NCI-H2196 treated with DMSO at 0.1 percent for 48 hours (cell line): ENCODE measurements around the gene ITGA8.
"Not testable (repeated sequence)": the region's sequence is repeated elsewhere in the genome, so short reads cannot be mapped to it uniquely, and the experiment has no call there.

Experiments
- DNase-seq: peaks from one replicate; lab custom pipeline; 2025; ENCODE audit not compliant: unreplicated experiment; lab: John Stamatoyannopoulos, UW

Gene ITGA8

DNA sequence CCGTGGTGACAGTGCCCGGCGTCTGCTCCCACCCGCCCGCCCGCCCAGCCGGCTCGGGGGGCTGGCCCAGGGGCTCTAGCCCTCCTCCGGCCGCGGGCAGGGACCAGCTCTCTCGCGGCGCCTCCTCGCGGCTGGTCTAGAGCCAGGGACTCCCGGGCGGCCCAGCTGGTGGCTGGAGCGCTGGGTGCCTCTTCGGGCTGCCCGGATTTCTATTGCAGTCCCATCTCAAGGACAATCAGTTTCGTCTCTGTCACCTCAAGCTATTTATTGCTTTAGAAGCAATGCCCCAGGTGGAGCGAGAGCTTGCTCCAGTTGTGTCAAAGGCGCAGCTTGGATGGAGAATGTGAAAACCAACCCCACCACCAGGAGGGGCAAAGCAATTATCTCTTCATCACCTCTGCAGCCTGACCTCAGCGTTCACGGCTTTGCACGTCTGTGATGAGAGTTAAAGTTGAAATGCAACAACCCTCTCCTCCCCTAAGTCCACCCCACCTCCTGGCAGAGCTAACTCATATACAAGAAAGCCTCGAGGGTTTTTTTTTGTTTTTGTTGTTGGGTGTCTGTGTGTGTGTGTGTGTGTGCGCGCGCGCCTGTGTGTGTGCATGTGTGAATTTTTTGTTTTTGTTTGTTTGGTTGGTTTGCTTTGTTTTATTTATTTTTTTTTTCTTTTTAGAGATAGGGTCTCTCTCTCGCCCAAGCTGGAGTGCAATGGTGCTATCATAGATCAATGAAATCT, at the start of gene ITGA8:
Gene ITGA8, minus strand, starts transcription at position 24 of the 736 bp plus-strand sequence. CDS start 151 bp downstream, outside the sequence.
- DNase-seq = no peak

DNA sequence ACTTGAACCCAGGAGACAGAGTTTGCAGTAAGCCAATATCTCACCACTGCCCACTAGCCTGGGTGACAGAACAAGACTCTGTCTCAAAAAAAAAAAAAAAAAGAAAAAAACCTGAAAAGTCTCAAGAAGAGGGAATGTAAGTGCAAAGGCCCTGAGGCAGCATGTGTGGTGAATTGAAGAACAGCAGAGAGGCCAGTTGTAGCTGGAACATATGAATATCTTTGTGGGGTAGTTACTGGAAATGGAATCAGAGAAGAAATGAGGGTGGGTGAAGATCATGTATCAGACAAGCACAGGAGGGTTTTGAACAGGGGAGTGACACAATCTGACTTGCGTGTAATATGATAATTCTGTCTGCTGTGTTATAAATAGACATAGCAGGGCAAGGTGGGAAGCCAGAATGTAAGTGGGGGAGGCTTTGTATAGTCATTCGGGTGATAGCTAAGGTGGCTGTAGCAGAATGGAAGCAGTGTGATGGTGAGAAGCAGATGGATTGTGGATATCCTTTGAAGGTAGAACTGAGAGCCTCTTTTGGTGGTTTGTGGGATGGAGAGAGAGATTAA, 45.3 kb upstream of the ITGA8 start:
- no peak for DNase-seq

DNA sequence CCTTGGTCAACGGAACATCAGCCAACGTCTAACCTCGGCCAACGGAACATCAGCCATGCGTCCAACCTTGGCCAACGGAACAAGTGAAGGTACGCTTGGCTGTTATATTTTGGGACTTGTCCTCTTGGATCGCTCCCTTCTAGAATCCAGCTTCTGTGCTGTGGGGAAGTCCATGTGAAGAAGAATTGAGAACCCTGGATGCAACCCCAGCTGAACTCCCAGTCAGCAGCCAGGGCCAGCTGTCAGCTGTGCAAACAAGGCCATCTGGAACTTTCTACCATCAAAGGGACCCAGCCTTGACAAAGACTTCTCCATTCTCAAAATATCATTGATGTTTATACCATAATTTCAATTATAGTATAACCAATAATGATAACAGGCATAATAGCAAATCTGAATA, 43.3 kb upstream of the ITGA8 start:
- DNase-seq = no peak

DNA sequence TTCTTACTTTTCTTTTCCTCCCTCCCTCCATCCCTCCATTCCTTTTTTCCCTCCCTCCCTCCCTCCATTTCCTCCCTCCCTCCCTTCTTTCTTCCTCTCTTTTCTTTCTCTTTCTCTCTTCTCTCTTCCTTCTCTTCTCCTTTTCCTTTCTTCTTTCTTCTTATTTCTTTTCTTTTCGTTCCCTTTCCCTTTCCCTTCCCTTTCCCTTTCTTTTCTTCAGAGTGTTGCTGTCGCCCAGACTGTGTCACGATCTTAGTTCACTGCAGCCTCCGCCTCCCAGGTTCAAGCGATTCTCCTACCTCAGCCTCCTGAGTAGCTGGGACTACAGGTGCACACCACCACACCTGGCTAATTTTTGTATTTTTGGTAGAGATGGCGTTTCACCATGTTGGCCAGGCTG, 42.5 kb upstream of the ITGA8 start:
- not testable (repeated sequence) for DNase-seq

DNA sequence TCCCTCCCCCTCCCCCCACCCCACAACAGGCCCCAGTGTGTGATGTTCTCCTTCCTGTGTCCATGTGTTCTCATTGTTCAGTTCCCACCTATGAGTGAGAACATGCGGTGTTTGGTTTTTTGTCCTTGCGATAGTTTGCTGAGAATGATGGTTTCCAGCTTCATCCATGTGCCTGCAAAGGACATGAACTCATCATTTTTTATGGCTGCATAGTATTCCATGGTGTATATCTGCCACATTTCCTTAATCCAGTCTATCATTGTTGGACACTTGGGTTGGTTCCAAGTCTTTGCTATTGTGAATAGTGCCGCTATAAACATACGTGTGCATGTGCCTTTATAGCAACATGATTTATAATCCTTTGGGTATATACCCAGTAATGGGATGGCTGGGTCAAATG, 41.5 kb upstream of the ITGA8 start:
- not testable (repeated sequence) for DNase-seq

DNA sequence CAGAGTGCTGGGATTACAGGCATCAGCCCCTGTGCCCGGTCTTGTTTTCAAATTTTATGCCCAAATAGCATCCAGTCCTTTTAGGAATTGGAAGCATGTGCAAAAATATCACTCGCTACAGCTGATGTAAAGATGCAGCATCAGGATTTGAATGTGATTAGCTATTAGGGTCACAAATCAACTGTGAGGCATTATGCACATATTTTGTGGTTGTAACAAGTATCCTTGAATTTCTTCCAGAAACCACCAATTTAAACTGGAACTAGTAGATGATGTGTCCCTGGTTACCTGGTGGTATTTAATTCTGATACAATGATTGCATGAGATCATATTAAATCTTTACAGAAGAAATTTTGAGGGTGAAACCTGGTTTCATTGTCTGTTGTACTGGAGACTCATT, 41.0 kb upstream of the ITGA8 start:
- DNase-seq = no peak

DNA sequence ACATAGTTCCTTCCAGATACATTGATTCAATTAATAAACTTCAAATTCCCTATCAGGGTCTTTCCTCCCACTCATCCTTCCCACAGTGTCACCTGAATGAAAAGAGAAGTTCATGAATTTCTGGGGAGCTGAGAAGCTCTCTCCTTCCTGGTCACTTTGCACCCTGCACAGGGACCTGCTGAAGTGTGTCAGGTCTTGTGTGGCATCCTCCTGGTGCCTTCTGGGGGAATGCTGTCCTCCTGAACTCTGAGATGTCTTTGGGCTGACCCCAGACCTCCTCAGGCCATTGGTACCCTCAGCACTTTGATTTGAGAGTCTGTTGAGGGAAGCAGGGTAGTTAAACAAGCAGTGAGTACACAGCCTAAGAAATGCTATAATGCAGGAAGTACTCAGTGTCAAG, 39.5 kb upstream of the ITGA8 start:
- DNase-seq = no peak

DNA sequence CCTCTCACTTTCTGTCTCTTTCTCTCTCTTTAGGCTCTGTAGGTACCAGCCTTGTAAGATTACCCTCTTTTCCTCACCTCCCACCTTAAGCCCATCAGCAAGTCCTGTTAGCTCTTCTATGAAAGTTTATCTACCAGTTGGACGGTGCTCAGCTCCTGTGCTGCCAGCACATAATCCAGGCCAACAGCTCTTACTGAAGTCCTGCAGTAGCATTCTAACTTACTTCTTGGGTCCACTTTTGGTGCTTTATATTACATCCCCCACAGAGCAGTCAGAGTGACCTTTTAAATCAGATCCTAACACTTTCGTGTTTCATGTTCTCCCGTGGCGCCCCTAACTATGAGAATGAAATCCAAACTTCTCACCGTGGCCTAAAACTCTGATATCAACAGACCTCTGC, 38.9 kb upstream of the ITGA8 start:
- no peak for DNase-seq

DNA sequence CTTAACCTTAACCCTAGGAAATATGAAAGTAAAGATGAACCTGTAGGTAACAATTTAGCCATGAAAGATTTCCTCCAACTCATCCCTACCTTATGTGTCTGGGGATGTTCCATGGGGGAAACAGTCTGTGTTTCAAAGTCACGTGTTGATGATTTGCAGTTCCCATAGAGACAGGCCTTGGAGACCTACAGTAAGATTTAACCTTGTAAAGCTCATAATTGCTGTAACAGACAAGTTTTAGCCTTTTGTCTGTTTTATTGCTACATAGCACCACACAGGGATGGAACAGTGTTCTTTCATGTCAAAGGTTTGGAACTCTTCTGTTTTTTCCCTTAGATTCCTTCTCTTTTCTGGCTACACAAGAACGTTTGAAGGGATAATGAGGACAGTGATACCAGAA, 35.2 kb upstream of the ITGA8 start:
- no peak for DNase-seq

DNA sequence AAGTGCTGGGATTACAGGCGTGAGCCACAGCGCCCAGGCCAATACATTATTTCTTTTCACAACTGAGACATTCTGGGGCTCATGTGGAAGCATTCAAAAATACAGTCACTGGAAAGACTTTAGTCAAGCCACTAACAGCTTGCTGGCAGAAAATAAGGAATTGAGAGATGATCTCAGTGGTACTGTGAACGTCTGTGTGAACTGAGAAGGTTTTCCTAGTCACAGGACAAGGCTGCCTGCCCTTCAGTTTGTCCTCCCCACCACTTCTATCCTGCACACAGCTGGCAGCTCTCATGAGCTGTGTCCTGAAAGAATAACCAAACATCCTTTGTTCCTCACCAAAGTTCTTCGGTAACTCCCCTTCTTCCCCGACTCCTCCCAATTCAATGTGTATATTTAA, 31.3 kb upstream of the ITGA8 start:
- no peak for DNase-seq

DNA sequence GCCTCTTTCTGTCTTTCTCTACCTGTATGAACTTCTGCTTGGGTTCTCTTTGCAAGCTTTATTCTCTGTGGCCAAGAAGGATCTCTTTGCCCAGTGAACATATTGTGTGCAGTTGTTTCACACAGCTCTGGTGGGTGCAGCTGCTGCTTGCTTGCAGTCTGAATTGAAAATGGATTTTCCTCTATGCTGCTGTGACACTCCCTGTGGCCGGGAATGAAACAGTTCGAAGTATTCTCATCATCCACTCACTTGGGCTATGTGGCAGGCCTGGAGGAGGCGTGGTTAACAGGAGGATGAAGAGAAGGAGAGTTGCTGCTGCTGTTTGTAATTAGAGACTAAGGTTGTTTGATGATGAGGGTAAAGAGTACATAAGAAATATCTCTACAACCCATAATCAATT, 28.4 kb upstream of the ITGA8 start:
- DNase-seq = no peak

DNA sequence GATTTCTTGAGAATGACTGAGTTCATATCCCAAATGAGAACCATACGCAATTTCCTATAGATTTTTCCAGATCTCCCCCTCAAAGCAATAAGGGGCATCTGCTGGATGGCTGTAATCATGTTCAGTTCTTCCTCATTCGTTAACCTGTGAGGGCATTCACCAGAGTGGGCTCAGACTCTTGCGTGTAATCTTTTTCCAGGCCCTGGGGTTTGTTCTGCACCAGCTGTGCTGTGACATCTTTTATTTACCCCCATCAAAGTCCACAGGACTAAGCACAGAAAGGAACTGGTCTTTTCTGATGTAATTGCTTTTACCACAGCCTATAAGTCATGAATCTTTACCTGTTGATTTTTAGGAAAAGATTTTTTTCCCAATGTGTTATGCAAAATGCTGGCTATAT, 27.9 kb upstream of the ITGA8 start:
- no peak for DNase-seq

DNA sequence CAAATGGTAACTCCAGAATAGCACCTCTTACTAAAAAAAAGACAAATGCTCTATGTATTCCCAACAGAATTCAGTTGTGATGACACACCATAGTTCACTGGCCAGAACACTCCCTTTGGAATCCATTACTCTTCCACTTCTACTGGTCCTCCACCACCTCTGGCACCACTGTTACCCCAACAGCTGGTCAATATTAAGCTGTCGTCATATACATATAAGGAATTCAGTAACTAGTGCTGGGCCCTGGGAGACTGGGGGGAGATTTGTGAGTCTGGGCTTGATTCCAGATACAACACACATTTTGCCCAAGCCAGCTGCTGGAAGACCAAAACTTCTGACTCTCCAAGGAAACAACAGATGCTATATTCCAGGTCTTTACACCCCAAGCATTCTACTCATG, 26.0 kb upstream of the ITGA8 start:
- no peak for DNase-seq

DNA sequence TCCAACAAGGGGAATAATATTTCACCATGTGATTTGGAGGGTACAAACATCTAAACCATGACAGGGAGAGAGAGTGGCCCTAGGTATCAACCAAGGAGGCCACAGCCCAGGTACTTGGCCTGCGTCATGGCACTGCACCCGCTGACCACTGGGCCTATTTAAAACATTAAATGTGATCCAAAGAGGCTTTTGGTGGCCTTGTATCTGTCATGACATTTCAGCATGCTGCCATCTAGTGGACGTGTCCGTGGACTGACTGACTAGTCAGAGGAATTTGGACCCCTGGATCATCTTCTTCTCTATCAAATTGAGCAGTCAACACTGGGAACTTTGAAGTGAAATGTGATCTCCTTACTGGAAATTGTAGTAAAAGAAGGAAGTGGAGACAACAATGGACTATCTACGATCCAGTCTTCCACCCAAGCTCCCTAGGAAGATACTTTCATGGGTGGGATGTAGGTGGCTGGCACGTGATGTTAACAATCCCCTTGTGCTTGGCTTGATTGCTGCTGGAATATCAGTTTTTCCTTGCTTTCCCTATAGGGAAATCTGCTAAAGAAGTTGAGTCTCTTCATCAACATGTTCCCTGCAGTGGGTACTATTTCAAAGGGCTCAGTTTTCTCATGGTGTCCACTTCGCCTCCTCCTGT, 24.6 kb upstream of the ITGA8 start:
- no peak for DNase-seq

DNA sequence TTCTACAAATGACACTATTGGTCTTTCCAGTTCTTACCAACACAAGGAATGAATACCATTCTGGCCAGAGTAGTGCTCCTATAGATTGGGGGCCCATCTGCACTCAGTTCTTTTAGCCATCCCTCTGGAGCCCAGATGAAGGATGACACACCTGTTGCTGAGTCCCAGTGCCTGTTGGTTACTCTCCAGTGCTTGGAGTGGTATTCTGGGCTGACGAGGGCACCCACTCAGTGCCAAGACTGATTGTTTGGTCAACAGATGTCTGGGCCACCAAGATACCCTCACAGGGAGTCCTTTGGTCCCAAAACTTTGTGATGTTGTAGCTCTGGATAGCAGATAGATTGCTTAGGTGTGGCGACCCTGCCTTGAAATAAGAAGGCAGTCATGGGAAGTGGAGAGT, 23.7 kb upstream of the ITGA8 start:
- DNase-seq = no peak

DNA sequence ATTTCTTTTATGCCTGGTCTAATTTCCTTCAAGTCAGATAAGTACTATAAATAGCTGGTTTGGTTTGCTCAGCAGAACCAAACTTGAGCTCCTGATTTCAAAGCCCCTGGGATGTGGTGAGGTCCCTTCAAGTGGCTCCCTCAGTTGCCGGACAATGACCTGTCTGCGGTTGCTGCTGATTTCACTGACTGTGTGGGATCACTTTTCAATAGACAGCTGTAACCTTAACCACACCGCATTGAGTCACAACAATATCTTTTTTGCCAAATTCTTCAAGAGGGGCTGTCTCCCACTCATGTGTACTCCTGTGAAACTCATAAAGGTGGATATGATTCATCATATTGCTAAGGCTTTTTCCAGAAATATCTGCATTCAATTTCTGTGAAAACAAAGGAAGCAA, 23.1 kb upstream of the ITGA8 start:
- DNase-seq = no peak

DNA sequence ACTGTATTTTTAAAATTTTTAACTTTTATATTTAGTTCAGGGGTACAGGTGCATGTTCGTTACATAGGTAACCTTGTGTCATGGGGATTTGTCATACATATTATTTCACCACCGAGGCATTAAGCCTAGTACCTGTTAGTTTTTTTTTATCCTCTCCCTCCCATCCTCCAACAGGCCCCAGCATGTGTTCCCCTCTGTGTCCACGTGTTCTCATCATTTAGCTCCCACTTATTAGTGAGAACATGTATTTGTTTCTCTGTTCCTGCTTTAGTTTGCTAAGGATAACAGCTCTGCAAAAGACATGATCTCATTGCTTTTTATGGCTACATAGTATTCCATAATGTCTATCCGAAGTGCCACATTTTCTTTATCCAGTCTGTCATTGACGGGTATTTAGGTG, 22.4 kb upstream of the ITGA8 start:
- no peak for DNase-seq

DNA sequence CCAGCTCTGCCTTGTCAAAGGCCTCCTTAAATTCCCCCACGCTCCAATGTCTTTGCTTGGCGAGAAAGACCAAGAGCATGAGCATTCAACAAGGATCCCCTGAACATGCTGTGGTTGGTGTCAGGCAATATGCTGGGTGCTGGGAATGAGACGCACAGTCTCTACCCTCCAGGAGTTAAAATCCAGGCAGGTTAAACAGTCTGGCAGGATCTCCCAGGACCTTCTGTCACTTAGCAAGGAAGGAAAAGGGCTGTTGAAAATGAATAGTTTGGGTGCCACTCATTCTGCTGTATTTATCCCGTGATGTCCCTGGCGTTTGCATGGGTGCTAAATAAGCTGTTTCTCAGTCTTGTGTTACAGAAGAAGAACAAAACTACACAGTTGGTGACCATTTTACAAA, 21.9 kb upstream of the ITGA8 start:
- no peak for DNase-seq

DNA sequence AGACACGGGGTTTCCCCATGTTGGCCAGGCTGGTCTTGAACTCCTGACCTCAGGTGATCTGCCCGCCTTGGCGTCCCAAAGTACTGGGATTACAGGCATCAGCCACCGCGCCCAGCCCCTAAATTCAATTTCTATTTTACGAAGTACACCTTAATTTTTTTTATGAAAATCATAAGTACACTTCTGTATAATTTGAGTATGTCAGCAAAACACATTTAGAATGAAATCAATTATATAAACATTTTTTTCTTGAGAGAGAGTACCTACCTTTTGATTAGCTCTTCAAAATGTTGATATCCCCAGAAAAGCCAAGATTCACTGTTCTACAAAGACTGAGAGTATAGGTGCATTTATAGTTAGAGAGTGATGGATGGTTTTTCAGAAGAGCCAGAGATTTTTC, 20.5 kb upstream of the ITGA8 start:
- no peak for DNase-seq

DNA sequence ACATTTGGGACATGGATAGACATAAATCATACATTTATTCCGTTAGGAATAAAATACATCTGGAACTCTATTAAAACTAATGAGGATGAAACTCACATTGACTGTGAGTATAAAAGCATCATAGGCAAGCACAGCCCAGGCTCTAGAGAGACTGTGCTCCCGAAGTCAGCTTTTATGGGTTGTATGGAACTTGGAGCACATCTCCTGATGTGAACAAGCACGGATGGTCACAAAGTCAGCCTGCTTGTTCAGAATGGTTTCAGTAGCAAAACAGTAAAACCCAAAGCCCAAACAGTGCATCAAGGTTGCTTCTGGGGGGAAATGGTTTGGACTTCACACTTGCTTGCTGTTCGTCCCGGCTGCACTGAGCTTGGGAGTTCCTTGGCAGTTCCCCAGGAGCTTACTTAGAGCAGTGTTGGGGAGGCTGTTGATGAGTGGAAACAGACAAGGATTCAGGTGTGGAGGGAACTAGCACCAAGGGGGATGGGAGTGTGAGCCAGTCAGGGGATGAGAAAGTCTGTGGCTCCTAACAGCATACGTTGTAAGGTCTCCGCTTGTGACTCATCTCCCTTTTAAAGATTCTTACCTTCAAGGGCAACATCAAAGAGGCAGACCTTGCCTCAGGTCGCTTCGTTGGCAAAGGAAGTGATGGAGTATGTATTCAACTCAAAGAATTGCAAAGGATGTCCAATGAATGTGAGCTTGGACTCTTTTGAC, 19.7 kb upstream of the ITGA8 start:
- no peak for DNase-seq

DNA sequence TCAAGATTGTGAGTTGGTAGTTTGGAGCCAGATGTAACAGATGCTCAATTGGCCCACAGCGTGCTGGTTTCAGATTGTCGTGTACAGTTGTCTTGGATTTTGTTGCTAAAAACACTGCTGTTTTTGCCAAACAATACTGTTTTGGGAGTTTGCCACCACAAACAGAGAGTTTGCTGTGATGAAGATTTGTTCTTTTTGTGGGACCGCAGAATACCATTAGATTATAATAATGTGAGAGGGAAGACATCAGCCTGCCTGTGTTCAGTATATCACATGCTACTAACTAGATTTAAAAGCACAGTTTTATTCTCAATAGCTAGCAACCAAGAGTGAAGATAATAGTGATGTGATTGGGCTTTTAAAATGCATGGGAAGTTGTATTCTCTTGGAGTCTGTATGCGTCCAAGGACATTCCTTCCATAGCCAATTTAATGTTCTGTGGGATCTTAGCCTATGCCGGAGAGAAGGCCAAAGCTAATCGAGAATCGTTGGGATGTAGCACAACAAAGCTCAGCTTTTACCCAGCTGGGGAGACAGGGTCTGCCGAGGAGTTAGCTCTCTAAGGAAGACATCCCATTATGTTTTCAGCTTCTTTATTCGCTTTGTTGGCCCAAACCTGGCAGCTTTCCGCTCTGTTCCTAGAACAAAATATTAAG, 18.7 kb upstream of the ITGA8 start:
- no peak for DNase-seq
